Measurements from ENCODE around the gene NMB. TPM values are rescaled to one million over a fixed set of nuclear protein-coding genes. Genes with fewer than 3 reads are reported as not detected.

NMB gene
- polyA plus RNA-seq, 1 of the 3 experiments (the other 2 are of a cell fraction), result 6.5 TPM

DNA sequence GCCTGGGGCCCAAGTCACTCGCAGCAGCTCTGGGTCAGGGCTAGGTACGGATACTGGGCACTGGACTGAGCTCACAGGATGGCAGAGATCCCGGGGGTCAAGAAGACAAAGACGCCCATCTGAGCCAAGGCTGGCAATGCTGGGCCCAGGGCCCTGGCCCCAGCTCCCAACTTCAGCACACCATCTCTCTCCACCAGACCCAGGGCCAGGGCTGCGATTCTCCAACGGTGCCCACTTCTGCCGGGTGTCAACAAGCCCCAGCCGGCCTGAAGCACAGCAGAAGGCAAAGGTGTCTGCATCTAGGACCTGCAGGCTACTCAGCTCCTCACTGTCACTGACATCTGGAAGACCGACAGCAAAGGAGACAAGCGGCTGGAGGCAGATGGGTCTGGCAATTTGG, 12.5 kb downstream of the NMB start:
- Histone ChIP-seq H3F3A (replicated peaks; ENCODE audit: insufficient read depth) (peaks cover 3% of the 10 kb centered on the region), H4K20me1 (ENCODE audit: insufficient read depth) (no peaks in the 10 kb centered on the region), H3K4me1 (ENCODE audit: control insufficient read depth in 1 of 2, insufficient read depth in 2 of 2, low read depth in 1 of 2, low read length in 1 of 2) (no peaks in the 10 kb centered on the region; a peak in 1 of 4 replicates), H3K9me2 (no peaks in the 10 kb centered on the region), H3K9ac (no peak overlapping the region), H3K36me3 (replicated peaks in 1 of 2; ENCODE audit: control insufficient read depth in 1 of 2, insufficient read depth in 2 of 2, low read length in 1 of 2) (peaks cover 54 to 64% of the 10 kb centered on the region in 2 experiments), H3K4me2 (no peak overlapping the region), H3K9me3 (no peaks in the 10 kb centered on the region), H2AFZ (ENCODE audit: low read depth) (no peak overlapping the region), H3K79me2 (ENCODE audit: insufficient read depth) (peaks cover 12% of the 10 kb centered on the region), H3K4me3 (ENCODE audit: low read depth in 2 of 2, low read length in 1 of 2) (no peak overlapping the region), H3K27ac (ENCODE audit: low read depth in 2 of 2, low read length in 1 of 2) (no peak overlapping the region), H3K27me3 (ENCODE audit: insufficient read depth) (no peaks in the 10 kb centered on the region)
- no peak for DNase-seq
- TF ChIP-seq MEF2A (IDR thresholded peaks at IDR 0.05; ENCODE audit: borderline replicate concordance, low read depth) (no peak), GATA2 (CRISPR knock-in tag; IDR thresholded peaks at IDR 0.05) (no peak), NRF1 (IDR thresholded peaks at IDR 0.05; ENCODE audit: low read depth, low read length) (no peak), EP300 (IDR thresholded peaks at IDR 0.05; ENCODE audit: borderline replicate concordance in 1 of 2, low read depth in 1 of 2, low read length in 1 of 2) (no peak), RFX5 (IDR thresholded peaks at IDR 0.05; ENCODE audit: low read length) (no peak), RAD21 (IDR thresholded peaks at IDR 0.05; ENCODE audit: low read length) (no peak), MXI1 (IDR thresholded peaks at IDR 0.05; ENCODE audit: low read depth, low read length) (no peak), YY1 (IDR thresholded peaks at IDR 0.05; ENCODE audit: low read depth) (no peak), TCF12 (IDR thresholded peaks at IDR 0.05) (no peak), SMC3 (IDR thresholded peaks at IDR 0.05; ENCODE audit: low read depth, low read length) (no peak), RXRA (IDR thresholded peaks at IDR 0.05; ENCODE audit: borderline replicate concordance, low read depth) (no peak), TAF1 (IDR thresholded peaks at IDR 0.05; ENCODE audit: borderline replicate concordance, low read depth, low read length) (no peak), POLR2AphosphoS5 (IDR thresholded peaks at IDR 0.05; ENCODE audit: low read depth, low read length) (no peak), TEAD4 (IDR thresholded peaks at IDR 0.05; ENCODE audit: borderline replicate concordance, insufficient read depth) (no peak), FOSL2 (IDR thresholded peaks at IDR 0.05; ENCODE audit: borderline replicate concordance, low read depth) (no peak)
- TF ChIP-seq, protein P1, sequence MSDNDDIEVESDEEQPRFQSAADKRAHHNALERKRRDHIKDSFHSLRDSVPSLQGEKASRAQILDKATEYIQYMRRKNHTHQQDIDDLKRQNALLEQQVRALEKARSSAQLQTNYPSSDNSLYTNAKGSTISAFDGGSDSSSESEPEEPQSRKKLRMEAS (IDR thresholded peaks at IDR 0.05; ENCODE audit: low read depth), result no peak
- TF ChIP-seq, protein P2, sequence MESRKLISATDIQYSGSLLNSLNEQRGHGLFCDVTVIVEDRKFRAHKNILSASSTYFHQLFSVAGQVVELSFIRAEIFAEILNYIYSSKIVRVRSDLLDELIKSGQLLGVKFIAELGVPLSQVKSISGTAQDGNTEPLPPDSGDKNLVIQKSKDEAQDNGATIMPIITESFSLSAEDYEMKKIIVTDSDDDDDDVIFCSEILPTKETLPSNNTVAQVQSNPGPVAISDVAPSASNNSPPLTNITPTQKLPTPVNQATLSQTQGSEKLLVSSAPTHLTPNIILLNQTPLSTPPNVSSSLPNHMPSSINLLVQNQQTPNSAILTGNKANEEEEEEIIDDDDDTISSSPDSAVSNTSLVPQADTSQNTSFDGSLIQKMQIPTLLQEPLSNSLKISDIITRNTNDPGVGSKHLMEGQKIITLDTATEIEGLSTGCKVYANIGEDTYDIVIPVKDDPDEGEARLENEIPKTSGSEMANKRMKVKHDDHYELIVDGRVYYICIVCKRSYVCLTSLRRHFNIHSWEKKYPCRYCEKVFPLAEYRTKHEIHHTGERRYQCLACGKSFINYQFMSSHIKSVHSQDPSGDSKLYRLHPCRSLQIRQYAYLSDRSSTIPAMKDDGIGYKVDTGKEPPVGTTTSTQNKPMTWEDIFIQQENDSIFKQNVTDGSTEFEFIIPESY (IDR thresholded peaks at IDR 0.05; ENCODE audit: borderline replicate concordance, low read depth), result no peak
- TF ChIP-seq, protein P3, sequence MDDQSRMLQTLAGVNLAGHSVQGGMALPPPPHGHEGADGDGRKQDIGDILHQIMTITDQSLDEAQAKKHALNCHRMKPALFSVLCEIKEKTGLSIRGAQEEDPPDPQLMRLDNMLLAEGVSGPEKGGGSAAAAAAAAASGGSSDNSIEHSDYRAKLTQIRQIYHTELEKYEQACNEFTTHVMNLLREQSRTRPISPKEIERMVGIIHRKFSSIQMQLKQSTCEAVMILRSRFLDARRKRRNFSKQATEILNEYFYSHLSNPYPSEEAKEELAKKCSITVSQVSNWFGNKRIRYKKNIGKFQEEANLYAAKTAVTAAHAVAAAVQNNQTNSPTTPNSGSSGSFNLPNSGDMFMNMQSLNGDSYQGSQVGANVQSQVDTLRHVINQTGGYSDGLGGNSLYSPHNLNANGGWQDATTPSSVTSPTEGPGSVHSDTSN (IDR thresholded peaks at IDR 0.05), result no peak
- TF ChIP-seq, protein P4, sequence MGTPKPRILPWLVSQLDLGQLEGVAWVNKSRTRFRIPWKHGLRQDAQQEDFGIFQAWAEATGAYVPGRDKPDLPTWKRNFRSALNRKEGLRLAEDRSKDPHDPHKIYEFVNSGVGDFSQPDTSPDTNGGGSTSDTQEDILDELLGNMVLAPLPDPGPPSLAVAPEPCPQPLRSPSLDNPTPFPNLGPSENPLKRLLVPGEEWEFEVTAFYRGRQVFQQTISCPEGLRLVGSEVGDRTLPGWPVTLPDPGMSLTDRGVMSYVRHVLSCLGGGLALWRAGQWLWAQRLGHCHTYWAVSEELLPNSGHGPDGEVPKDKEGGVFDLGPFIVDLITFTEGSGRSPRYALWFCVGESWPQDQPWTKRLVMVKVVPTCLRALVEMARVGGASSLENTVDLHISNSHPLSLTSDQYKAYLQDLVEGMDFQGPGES (IDR thresholded peaks at IDR 0.05; ENCODE audit: low read depth, low read length), result no peak
- TF ChIP-seq, protein P5, sequence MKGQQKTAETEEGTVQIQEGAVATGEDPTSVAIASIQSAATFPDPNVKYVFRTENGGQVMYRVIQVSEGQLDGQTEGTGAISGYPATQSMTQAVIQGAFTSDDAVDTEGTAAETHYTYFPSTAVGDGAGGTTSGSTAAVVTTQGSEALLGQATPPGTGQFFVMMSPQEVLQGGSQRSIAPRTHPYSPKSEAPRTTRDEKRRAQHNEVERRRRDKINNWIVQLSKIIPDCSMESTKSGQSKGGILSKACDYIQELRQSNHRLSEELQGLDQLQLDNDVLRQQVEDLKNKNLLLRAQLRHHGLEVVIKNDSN (IDR thresholded peaks at IDR 0.05; ENCODE audit: borderline replicate concordance, low read depth), result no peak
- WGBS (ENCODE audit: low lambda C conversion rate), result 100% methylated on average over 5 of the region's 10 CpGs
- CTCF ChIA-PET, result interaction anchor here (0.6 to 1.0 kb wide), 4 partner anchors 9 to 365 kb away, joined by 3 to 5 read pairs (median 4); partner anchors contain the start of gene WDR73
- POLR2A ChIA-PET, result no interaction called here

All from SK-N-SH (cell line).